LNCAP (cell line): ENCODE data around the gene NFE2L3.

Source experiments
- TF ChIP-seq, protein P1 (sequence below): fragments of 450-650 bp; IDR thresholded peaks from 2 replicates; pipeline ENCODE4 v1.5.1; 2017; ENCODE audit warnings: mild to moderate bottlenecking

NFE2L3 gene

DNA sequence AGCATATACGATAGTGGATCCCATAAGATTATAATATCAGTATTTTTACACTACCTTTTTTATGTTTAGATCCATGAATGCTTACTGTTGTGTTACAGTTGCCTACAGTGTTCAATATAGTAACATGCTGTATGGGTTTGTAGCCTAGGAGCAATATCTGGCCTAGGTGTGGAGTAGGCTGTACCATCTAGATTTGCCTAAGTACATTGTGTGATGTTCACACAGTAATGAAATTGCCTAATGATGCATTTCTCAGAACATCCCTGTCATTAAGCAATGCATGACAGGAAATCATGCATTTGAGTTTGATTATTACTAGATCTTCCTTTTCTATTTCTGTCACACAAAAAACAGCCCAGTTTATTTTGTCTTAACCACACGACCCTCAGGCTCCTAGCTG, 64.1 kb downstream of the NFE2L3 start:
- TF ChIP-seq, protein P1, sequence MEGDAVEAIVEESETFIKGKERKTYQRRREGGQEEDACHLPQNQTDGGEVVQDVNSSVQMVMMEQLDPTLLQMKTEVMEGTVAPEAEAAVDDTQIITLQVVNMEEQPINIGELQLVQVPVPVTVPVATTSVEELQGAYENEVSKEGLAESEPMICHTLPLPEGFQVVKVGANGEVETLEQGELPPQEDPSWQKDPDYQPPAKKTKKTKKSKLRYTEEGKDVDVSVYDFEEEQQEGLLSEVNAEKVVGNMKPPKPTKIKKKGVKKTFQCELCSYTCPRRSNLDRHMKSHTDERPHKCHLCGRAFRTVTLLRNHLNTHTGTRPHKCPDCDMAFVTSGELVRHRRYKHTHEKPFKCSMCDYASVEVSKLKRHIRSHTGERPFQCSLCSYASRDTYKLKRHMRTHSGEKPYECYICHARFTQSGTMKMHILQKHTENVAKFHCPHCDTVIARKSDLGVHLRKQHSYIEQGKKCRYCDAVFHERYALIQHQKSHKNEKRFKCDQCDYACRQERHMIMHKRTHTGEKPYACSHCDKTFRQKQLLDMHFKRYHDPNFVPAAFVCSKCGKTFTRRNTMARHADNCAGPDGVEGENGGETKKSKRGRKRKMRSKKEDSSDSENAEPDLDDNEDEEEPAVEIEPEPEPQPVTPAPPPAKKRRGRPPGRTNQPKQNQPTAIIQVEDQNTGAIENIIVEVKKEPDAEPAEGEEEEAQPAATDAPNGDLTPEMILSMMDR, result no peak

- TF ChIP-seq, protein P1, result no peak
Observed at GRCh38 chr7:26224359-26224758, 72.4 kb downstream of the NFE2L3 start.

GRCh38 chr7:26227987-26228386, 76.0 kb downstream of the NFE2L3 start:
- TF ChIP-seq, protein P1, result no peak

- TF ChIP-seq, protein P1, result no peak
Observed at GRCh38 chr7:26233902-26234511, 82.0 kb downstream of the NFE2L3 start.
